SK-N-SH treated with all-trans-retinoic acid at 6 μM for 48 hours (cell line): ENCODE data around the gene NUP153.

ENCODE experiments used
- ESRRG ChIP-seq: fragments of 250-450 bp; sonication (Bioruptor Pico); IDR thresholded peaks from 2 replicates; pipeline ENCODE4 v1.6.1; 2021; ENCODE audit warnings: mild to moderate bottlenecking
- GLIS3 ChIP-seq: fragments of 250-450 bp; sonication (Bioruptor Pico); IDR thresholded peaks from 2 replicates; pipeline ENCODE4 v1.5.0; 2020; ENCODE audit warnings: mild to moderate bottlenecking, moderate library complexity
- RARB ChIP-seq: fragments of 250-450 bp; sonication (Bioruptor Pico); IDR thresholded peaks from 2 replicates; pipeline ENCODE4 v1.8.0; 2021; ENCODE audit warnings: mild to moderate bottlenecking, moderate library complexity
- SNAI2 ChIP-seq: fragments of 250-450 bp; sonication (Bioruptor Pico); IDR thresholded peaks from 2 replicates; pipeline ENCODE4 v1.5.0; 2020; ENCODE audit warnings: mild to moderate bottlenecking, moderate library complexity
- TCF4 ChIP-seq: fragments of 250-450 bp; sonication (Bioruptor Pico); IDR thresholded peaks from 2 replicates; pipeline ENCODE4 v1.8.0; 2021; ENCODE audit warnings: mild to moderate bottlenecking, moderate library complexity, borderline replicate concordance
- TOX ChIP-seq: fragments of 250-450 bp; sonication (Bioruptor Pico); IDR thresholded peaks from 2 replicates; pipeline ENCODE4 v1.8.0; 2021; ENCODE audit warnings: mild to moderate bottlenecking, moderate library complexity, borderline replicate concordance
- ZC3H10 ChIP-seq: fragments of 250-450 bp; sonication (Bioruptor Pico); IDR thresholded peaks from 2 replicates; pipeline ENCODE4 v1.5.1; 2021; ENCODE audit warnings: mild to moderate bottlenecking, moderate library complexity
- ZFP3 ChIP-seq: fragments of 250-450 bp; sonication (Bioruptor Pico); IDR thresholded peaks from 2 replicates; pipeline ENCODE4 v1.5.0; 2020; ENCODE audit warnings: mild to moderate bottlenecking, moderate library complexity
- ZFP30 ChIP-seq: fragments of 450-650 bp; formaldehyde crosslinking; IDR thresholded peaks from 2 replicates; pipeline ENCODE4 v1.5.0; 2022; ENCODE audit warnings: mild to moderate bottlenecking, moderate library complexity
- ZNF8 ChIP-seq: fragments of 450-650 bp; formaldehyde crosslinking; IDR thresholded peaks from 2 replicates; pipeline ENCODE4 v1.5.0; 2020; ENCODE audit warnings: mild to moderate bottlenecking, moderate library complexity
- TF ChIP-seq, protein P1 (sequence below): fragments of 250-450 bp; sonication (Bioruptor Pico); IDR thresholded peaks from 2 replicates; pipeline ENCODE4 v1.5.1; 2021; ENCODE audit warnings: mild to moderate bottlenecking, moderate library complexity
- TF ChIP-seq, protein P2 (sequence below): fragments of 250-450 bp; sonication (Bioruptor Pico); IDR thresholded peaks from 2 replicates; pipeline ENCODE4 v1.5.1; 2020; ENCODE audit warnings: low read depth, mild to moderate bottlenecking, moderate library complexity
- TF ChIP-seq, protein P3 (sequence below): fragments of 250-450 bp; sonication (Bioruptor Pico); IDR thresholded peaks from 2 replicates; pipeline ENCODE4 v1.8.0; 2020; ENCODE audit warnings: mild to moderate bottlenecking, moderate library complexity, borderline replicate concordance
- TF ChIP-seq, protein P4 (sequence below): fragments of 250-450 bp; sonication (Bioruptor Pico); IDR thresholded peaks from 2 replicates; pipeline ENCODE4 v1.8.0; 2021; ENCODE audit warnings: low read depth, mild to moderate bottlenecking, moderate library complexity, borderline replicate concordance

DNA sequence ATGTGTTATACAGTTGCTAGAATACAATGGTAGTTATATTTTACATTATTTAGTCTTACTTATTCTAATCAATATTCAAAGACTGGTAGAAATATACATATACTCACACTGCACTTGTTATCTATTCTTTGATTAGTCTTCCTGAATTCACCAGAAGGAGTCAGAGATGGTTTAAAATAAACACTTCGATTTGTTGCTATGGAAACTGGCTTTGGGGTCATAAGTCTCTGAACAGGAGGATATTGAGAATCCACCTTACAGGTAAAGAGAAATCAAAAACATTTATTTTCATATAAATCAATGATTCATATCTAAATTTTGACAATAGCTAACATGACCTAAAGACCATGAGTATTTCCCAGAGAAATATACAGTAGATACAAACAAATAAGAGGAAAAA, 41.6 kb downstream of the NUP153 start:
- TF ChIP-seq, protein P1, sequence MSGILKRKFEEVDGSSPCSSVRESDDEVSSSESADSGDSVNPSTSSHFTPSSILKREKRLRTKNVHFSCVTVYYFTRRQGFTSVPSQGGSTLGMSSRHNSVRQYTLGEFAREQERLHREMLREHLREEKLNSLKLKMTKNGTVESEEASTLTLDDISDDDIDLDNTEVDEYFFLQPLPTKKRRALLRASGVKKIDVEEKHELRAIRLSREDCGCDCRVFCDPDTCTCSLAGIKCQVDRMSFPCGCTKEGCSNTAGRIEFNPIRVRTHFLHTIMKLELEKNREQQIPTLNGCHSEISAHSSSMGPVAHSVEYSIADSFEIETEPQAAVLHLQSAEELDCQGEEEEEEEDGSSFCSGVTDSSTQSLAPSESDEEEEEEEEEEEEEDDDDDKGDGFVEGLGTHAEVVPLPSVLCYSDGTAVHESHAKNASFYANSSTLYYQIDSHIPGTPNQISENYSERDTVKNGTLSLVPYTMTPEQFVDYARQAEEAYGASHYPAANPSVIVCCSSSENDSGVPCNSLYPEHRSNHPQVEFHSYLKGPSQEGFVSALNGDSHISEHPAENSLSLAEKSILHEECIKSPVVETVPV (CRISPR knock-in tag), result no peak
- TF ChIP-seq SNAI2 (CRISPR knock-in tag) (no peak), ZC3H10 (CRISPR knock-in tag) (no peak), ZFP30 (CRISPR knock-in tag) (no peak), ZNF8 (no peak), ESRRG (CRISPR knock-in tag) (no peak), TOX (CRISPR knock-in tag) (no peak), RARB (CRISPR knock-in tag) (no peak), ZFP3 (no peak), GLIS3 (CRISPR knock-in tag) (no peak), TCF4 (CRISPR knock-in tag) (no peak)
- TF ChIP-seq, protein P2, sequence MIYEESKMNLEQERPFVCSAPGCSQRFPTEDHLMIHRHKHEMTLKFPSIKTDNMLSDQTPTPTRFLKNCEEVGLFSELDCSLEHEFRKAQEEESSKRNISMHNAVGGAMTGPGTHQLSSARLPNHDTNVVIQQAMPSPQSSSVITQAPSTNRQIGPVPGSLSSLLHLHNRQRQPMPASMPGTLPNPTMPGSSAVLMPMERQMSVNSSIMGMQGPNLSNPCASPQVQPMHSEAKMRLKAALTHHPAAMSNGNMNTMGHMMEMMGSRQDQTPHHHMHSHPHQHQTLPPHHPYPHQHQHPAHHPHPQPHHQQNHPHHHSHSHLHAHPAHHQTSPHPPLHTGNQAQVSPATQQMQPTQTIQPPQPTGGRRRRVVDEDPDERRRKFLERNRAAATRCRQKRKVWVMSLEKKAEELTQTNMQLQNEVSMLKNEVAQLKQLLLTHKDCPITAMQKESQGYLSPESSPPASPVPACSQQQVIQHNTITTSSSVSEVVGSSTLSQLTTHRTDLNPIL (CRISPR knock-in tag), result no peak
- TF ChIP-seq, protein P3, sequence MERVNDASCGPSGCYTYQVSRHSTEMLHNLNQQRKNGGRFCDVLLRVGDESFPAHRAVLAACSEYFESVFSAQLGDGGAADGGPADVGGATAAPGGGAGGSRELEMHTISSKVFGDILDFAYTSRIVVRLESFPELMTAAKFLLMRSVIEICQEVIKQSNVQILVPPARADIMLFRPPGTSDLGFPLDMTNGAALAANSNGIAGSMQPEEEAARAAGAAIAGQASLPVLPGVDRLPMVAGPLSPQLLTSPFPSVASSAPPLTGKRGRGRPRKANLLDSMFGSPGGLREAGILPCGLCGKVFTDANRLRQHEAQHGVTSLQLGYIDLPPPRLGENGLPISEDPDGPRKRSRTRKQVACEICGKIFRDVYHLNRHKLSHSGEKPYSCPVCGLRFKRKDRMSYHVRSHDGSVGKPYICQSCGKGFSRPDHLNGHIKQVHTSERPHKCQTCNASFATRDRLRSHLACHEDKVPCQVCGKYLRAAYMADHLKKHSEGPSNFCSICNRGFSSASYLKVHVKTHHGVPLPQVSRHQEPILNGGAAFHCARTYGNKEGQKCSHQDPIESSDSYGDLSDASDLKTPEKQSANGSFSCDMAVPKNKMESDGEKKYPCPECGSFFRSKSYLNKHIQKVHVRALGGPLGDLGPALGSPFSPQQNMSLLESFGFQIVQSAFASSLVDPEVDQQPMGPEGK, result no peak
- TF ChIP-seq, protein P4, sequence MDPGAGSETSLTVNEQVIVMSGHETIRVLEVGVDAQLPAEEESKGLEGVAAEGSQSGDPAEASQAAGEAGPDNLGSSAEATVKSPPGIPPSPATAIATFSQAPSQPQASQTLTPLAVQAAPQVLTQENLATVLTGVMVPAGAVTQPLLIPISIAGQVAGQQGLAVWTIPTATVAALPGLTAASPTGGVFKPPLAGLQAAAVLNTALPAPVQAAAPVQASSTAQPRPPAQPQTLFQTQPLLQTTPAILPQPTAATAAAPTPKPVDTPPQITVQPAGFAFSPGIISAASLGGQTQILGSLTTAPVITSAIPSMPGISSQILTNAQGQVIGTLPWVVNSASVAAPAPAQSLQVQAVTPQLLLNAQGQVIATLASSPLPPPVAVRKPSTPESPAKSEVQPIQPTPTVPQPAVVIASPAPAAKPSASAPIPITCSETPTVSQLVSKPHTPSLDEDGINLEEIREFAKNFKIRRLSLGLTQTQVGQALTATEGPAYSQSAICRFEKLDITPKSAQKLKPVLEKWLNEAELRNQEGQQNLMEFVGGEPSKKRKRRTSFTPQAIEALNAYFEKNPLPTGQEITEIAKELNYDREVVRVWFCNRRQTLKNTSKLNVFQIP, result no peak
